SIG-M5 (cell line): ENCODE data around the gene NUMB.

Source experiments
- DNase-seq: peaks from one replicate; lab custom pipeline; 2025; lab: John Stamatoyannopoulos, UW

Gene NUMB

DNA sequence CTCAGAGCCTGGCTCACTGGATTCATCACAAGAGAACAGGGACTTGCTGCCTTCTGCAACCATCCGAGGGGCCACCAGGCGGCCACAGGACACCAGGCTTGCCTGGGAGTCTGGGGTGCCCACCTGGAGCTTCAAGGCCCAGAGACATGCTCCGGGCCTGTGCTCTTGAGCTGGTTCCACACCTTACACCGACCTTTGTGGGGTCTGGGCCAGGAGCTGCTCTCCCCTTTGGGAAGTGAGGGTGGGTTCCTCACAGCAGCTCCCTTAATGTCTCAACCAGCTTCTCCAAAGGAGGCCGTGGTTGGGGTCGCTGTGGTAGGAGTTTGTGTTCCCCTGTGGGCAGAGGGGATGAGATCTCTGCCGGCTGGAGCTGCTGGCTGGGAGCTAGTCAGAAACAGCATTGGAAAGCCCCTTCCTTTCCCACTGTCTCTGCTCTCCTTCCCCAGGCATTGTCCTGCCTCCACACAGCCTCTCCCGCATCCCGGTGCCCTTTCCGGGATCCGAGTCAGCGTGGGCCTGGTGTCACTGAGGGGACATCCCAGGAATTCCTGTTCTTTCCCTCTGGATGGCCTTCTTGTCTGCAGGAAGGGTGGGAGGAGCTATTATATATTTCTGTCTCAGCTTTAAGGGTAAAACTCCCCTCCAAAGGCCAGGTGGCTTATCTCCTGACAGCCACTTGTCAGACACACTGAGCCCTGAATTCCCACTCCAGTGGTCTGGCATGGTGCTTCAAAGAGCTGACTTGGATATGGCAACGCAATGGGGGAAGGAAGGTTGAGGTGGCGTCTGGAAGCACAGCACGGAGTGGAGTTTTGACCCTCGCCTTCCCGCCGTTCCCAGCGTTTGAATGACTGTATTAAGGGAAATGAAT is 226.1 kb downstream of the NUMB start:
- no peak for DNase-seq

DNA sequence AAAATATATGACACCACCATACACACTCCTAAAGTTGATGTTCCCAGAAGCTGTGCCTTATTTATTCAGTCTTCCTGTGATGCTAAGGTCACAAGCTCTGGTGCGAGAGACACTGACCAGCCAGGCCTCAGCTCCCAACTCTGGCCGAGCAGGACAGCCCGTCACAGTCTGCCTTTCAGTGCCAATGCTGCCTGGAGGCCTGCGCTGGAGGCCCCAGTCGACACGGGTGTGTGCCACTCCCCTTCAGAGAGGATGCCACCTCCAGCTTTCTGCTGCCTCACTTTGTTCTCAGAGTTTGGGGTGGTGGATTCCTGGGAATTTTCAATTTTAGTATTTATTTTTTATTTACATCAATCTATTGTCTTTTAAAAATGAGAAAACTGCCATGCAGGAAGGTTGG is 228.3 kb downstream of the NUMB start:
- DNase-seq, result no peak

DNA sequence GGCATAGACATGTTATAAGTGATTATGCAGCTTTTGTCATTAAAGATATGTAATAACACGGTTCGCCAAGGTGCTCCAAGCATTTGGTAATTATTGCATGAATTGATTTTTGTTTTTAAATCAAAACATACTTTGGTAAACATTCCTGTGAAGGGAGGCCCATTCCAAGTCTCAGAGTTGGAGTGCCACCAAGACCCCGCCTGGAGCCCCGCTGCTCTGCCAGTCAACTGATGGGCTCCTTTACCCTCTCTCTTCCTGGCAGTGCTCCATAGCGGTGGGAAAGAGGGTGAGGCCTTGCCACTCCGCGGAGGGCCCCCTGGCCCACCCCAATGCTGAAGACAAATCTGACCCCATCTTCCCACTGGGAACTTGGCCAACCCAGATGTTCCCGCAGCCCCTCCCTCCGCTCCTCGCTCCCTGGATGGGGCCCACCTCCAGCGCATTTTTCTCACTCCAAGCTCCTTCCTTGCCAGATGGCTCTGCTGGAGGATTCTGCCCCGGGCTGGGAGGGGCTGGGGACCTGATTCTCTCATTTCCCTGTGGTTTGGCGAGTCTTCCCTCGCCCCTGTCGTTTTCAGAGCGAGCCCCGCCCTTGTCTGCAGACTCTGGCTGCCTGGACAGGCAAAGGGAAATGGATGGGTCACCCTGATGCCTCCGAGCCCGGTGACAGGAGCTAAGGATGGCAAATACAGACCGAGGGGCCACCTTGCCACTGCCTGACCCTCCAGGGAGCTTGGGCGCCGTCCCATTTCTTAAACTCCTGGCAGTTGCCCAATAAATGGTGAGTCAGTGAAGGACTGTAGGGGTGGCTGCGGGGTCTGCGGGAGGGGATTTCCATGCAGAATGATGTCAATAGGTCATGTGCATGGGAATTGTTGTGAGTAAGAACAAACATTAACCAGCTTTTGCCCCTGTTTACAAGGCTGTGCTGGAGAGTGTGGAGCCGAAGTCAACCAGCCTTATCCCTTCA is 230.2 kb downstream of the NUMB start:
- DNase-seq, result no peak

DNA sequence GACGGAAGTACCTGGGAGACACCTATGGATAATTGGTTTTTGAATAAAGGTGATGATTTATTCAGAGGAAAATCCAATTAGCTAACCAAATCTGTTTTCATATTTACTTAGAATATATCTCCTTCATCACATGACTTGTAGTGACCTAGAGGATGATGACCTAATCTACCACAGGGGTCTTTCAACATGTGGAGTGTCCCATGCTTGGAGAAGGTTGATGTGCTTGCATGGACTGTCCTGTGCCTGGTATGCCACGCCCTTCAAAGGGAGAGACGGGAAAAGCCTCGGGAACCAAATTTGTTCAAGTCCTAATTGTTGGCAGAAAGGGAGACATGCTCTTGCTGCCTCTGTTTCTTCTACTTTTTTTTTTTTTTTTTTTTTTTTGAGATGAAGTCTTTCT is 232.8 kb downstream of the NUMB start:
- DNase-seq, result no peak
